ENCODE data around the gene ITGA1. TPM values are rescaled to one million over a fixed set of nuclear protein-coding genes. Genes with fewer than 3 reads are reported as not detected.

ITGA1 gene
- total and polyA plus RNA-seq, 2 of the 8 experiments (the other 6 are each of a cell fraction or from before 2014, with no cell fraction given): 2.3 to 9.0 TPM

GRCh38 chr5:52809884-52810283 is 22.2 kb downstream of the ITGA1 start (continued):
- TF ChIP-seq KDM4A (IDR thresholded peaks at IDR 0.05; ENCODE audit: low read depth, low read length, severe bottlenecking) (no peak), E2F6 (IDR thresholded peaks at IDR 0.05) (no peak), ZNF274 (IDR thresholded peaks at IDR 0.05; ENCODE audit: borderline replicate concordance, extremely low read depth, low read length) (no peak)
- TF ChIP-seq, protein P1, sequence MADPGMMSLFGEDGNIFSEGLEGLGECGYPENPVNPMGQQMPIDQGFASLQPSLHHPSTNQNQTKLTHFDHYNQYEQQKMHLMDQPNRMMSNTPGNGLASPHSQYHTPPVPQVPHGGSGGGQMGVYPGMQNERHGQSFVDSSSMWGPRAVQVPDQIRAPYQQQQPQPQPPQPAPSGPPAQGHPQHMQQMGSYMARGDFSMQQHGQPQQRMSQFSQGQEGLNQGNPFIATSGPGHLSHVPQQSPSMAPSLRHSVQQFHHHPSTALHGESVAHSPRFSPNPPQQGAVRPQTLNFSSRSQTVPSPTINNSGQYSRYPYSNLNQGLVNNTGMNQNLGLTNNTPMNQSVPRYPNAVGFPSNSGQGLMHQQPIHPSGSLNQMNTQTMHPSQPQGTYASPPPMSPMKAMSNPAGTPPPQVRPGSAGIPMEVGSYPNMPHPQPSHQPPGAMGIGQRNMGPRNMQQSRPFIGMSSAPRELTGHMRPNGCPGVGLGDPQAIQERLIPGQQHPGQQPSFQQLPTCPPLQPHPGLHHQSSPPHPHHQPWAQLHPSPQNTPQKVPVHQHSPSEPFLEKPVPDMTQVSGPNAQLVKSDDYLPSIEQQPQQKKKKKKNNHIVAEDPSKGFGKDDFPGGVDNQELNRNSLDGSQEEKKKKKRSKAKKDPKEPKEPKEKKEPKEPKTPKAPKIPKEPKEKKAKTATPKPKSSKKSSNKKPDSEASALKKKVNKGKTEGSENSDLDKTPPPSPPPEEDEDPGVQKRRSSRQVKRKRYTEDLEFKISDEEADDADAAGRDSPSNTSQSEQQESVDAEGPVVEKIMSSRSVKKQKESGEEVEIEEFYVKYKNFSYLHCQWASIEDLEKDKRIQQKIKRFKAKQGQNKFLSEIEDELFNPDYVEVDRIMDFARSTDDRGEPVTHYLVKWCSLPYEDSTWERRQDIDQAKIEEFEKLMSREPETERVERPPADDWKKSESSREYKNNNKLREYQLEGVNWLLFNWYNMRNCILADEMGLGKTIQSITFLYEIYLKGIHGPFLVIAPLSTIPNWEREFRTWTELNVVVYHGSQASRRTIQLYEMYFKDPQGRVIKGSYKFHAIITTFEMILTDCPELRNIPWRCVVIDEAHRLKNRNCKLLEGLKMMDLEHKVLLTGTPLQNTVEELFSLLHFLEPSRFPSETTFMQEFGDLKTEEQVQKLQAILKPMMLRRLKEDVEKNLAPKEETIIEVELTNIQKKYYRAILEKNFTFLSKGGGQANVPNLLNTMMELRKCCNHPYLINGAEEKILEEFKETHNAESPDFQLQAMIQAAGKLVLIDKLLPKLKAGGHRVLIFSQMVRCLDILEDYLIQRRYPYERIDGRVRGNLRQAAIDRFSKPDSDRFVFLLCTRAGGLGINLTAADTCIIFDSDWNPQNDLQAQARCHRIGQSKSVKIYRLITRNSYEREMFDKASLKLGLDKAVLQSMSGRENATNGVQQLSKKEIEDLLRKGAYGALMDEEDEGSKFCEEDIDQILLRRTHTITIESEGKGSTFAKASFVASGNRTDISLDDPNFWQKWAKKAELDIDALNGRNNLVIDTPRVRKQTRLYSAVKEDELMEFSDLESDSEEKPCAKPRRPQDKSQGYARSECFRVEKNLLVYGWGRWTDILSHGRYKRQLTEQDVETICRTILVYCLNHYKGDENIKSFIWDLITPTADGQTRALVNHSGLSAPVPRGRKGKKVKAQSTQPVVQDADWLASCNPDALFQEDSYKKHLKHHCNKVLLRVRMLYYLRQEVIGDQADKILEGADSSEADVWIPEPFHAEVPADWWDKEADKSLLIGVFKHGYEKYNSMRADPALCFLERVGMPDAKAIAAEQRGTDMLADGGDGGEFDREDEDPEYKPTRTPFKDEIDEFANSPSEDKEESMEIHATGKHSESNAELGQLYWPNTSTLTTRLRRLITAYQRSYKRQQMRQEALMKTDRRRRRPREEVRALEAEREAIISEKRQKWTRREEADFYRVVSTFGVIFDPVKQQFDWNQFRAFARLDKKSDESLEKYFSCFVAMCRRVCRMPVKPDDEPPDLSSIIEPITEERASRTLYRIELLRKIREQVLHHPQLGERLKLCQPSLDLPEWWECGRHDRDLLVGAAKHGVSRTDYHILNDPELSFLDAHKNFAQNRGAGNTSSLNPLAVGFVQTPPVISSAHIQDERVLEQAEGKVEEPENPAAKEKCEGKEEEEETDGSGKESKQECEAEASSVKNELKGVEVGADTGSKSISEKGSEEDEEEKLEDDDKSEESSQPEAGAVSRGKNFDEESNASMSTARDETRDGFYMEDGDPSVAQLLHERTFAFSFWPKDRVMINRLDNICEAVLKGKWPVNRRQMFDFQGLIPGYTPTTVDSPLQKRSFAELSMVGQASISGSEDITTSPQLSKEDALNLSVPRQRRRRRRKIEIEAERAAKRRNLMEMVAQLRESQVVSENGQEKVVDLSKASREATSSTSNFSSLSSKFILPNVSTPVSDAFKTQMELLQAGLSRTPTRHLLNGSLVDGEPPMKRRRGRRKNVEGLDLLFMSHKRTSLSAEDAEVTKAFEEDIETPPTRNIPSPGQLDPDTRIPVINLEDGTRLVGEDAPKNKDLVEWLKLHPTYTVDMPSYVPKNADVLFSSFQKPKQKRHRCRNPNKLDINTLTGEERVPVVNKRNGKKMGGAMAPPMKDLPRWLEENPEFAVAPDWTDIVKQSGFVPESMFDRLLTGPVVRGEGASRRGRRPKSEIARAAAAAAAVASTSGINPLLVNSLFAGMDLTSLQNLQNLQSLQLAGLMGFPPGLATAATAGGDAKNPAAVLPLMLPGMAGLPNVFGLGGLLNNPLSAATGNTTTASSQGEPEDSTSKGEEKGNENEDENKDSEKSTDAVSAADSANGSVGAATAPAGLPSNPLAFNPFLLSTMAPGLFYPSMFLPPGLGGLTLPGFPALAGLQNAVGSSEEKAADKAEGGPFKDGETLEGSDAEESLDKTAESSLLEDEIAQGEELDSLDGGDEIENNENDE (IDR thresholded peaks at IDR 0.05; ENCODE audit: insufficient replicate concordance, low read length): no peak
